Measurements from ENCODE around the gene ZDHHC17. TPM values are rescaled to one million over a fixed set of nuclear protein-coding genes. Genes with fewer than 3 reads are reported as not detected.

Gene ZDHHC17
- total and polyA plus RNA-seq, 2 donors from 2014 or later = 7.7 to 39.5 TPM

- Histone ChIP-seq H3K4me3 (ENCODE audit: low read length in 3 of 3) (no peak overlapping the region), H3K27ac (ENCODE audit: low read depth in 2 of 2, low read length in 2 of 2) (no peak overlapping the region), H3K27me3 (ENCODE audit: control insufficient read depth, insufficient read depth, low read length) (no peaks in the 10 kb centered on the region), H3K9me3 (ENCODE audit: control insufficient read depth in 2 of 3, insufficient read depth in 1 of 3, low read length in 3 of 3) (no peaks in the 10 kb centered on the region), H3K4me1 (ENCODE audit: control insufficient read depth in 2 of 3, insufficient read depth in 2 of 3, low read depth in 1 of 3, low read length in 3 of 3) (no peaks in the 10 kb centered on the region), H3K36me3 (ENCODE audit: control insufficient read depth in 2 of 3, insufficient read depth in 3 of 3, low read length in 3 of 3) (no peaks in the 10 kb centered on the region), H3K9ac (ENCODE audit: low read length in 3 of 3) (no peak overlapping the region)
- no peak for FAIRE-seq
- intact Hi-C loops (cut with DNase I) = no loop called here
- no peak for DNase-seq
- no peak for TF ChIP-seq CTCF (IDR thresholded peaks at IDR 0.05; ENCODE audit: borderline replicate concordance, extremely low read depth, insufficient read depth)
These were observed 118.5 kb downstream of the ZDHHC17 start for GRCh38 chr12:76882367-76882766.

GRCh38 chr12:76883151-76883550, 119.2 kb downstream of the ZDHHC17 start:
- H3K36me3 ChIP-seq (ENCODE audit: control insufficient read depth in 2 of 3, insufficient read depth in 3 of 3, low read length in 3 of 3) = no peaks in the 10 kb centered on the region
- DNase-seq (no peak), FAIRE-seq (no peak)
- H3K9ac ChIP-seq (ENCODE audit: low read length in 3 of 3) = no peak overlapping the region
- intact Hi-C loops (cut with DNase I) = no loop called here
- no peak for TF ChIP-seq CTCF (IDR thresholded peaks at IDR 0.05; ENCODE audit: borderline replicate concordance, extremely low read depth, insufficient read depth)
- no peaks in the 10 kb centered on the region for H3K9me3 ChIP-seq (ENCODE audit: control insufficient read depth in 2 of 3, insufficient read depth in 1 of 3, low read length in 3 of 3)
- H3K4me1 ChIP-seq (ENCODE audit: control insufficient read depth in 2 of 3, insufficient read depth in 2 of 3, low read depth in 1 of 3, low read length in 3 of 3) = no peaks in the 10 kb centered on the region
- H3K27me3 ChIP-seq (ENCODE audit: control insufficient read depth, insufficient read depth, low read length) = no peaks in the 10 kb centered on the region
- no peak overlapping the region for H3K4me3 ChIP-seq (ENCODE audit: low read length in 3 of 3)
- no peak overlapping the region for H3K27ac ChIP-seq (ENCODE audit: low read depth in 2 of 2, low read length in 2 of 2)

- Histone ChIP-seq H3K4me3 (ENCODE audit: low read length in 3 of 3) (no peak overlapping the region), H3K27me3 (ENCODE audit: control insufficient read depth, insufficient read depth, low read length) (no peaks in the 10 kb centered on the region), H3K36me3 (ENCODE audit: control insufficient read depth in 2 of 3, insufficient read depth in 3 of 3, low read length in 3 of 3) (no peaks in the 10 kb centered on the region), H3K4me1 (ENCODE audit: control insufficient read depth in 2 of 3, insufficient read depth in 2 of 3, low read depth in 1 of 3, low read length in 3 of 3) (no peaks in the 10 kb centered on the region), H3K9ac (ENCODE audit: low read length in 3 of 3) (no peak overlapping the region), H3K9me3 (ENCODE audit: control insufficient read depth in 2 of 3, insufficient read depth in 1 of 3, low read length in 3 of 3) (no peaks in the 10 kb centered on the region), H3K27ac (ENCODE audit: low read depth in 2 of 2, low read length in 2 of 2) (no peak overlapping the region)
- no peak for TF ChIP-seq CTCF (IDR thresholded peaks at IDR 0.05; ENCODE audit: borderline replicate concordance, extremely low read depth, insufficient read depth)
- peak; percentile 50 to 88 (median 62) for DNase-seq
- intact Hi-C loops (cut with DNase I) = no loop called here
- FAIRE-seq = no peak
These were observed 119.9 kb downstream of the ZDHHC17 start for GRCh38 chr12:76883811-76884210.

- Histone ChIP-seq H3K27me3 (ENCODE audit: control insufficient read depth, insufficient read depth, low read length) (no peaks in the 10 kb centered on the region), H3K36me3 (ENCODE audit: control insufficient read depth in 2 of 3, insufficient read depth in 3 of 3, low read length in 3 of 3) (no peaks in the 10 kb centered on the region), H3K4me1 (ENCODE audit: control insufficient read depth in 2 of 3, insufficient read depth in 2 of 3, low read depth in 1 of 3, low read length in 3 of 3) (no peaks in the 10 kb centered on the region), H3K9ac (ENCODE audit: low read length in 3 of 3) (no peak overlapping the region), H3K4me3 (ENCODE audit: low read length in 3 of 3) (no peak overlapping the region), H3K27ac (ENCODE audit: low read depth in 2 of 2, low read length in 2 of 2) (no peak overlapping the region), H3K9me3 (ENCODE audit: control insufficient read depth in 2 of 3, insufficient read depth in 1 of 3, low read length in 3 of 3) (no peaks in the 10 kb centered on the region)
- intact Hi-C loops (cut with DNase I) = no loop called here
- FAIRE-seq = no peak
- no peak for DNase-seq
- no peak for TF ChIP-seq CTCF (IDR thresholded peaks at IDR 0.05; ENCODE audit: borderline replicate concordance, extremely low read depth, insufficient read depth)
These were observed 124.9 kb downstream of the ZDHHC17 start for GRCh38 chr12:76888775-76889174.
